Activated T-cell treated with anti-CD3 and anti-CD28 coated beads, Interleukin-2, amount 50 U/mL, for 4 hours (primary cell): ENCODE measurements around the gene ANKRD27. TPM values are rescaled to one million over a fixed set of nuclear protein-coding genes. Genes with fewer than 3 reads are reported as not detected.
"Not testable (repeated sequence)": the region's sequence is repeated elsewhere in the genome, so short reads cannot be mapped to it uniquely, and the experiment has no call there.

Experiments
- ATAC-seq, 2 donors: fragments of 200-7000 bp; cut with Tn5 transposase; one replicate each; pipeline ENCODE4 v1.10.0; 2021
- DNase-seq: peaks from one replicate; pipeline ENCODE4 v3.0.0-alpha.2; 2020
- H3K27me3 Mint-ChIP-seq: one replicate; pipeline ENCODE4 v1.8.0; 2021; ENCODE audit warnings: low read depth, mixed read lengths
- H3K36me3 Mint-ChIP-seq: one replicate; pipeline ENCODE4 v1.8.0; 2022; ENCODE audit warnings: mixed read lengths; ENCODE audit not compliant: insufficient read depth
- H3K4me1 Mint-ChIP-seq: one replicate; pipeline ENCODE4 v1.8.0; 2021; ENCODE audit warnings: low read depth, mixed read lengths
- H3K4me3 Mint-ChIP-seq: one replicate; pipeline ENCODE4 v1.8.0; 2021; ENCODE audit warnings: mild to moderate bottlenecking, moderate library complexity, mixed read lengths
- H3K9me3 Mint-ChIP-seq: one replicate; pipeline ENCODE4 v1.8.0; 2021; ENCODE audit warnings: mixed read lengths
- total RNA-seq, 3 donors: library from RNA; stranded (reverse); gene quantifications; one replicate each; pipeline ENCODE4 v1.2.1, GENCODE V29; 2021

The ANKRD27 gene
- total RNA-seq, 3 donors from 2014 or later = 24.9 to 25.1 (median 25.0) TPM

DNA sequence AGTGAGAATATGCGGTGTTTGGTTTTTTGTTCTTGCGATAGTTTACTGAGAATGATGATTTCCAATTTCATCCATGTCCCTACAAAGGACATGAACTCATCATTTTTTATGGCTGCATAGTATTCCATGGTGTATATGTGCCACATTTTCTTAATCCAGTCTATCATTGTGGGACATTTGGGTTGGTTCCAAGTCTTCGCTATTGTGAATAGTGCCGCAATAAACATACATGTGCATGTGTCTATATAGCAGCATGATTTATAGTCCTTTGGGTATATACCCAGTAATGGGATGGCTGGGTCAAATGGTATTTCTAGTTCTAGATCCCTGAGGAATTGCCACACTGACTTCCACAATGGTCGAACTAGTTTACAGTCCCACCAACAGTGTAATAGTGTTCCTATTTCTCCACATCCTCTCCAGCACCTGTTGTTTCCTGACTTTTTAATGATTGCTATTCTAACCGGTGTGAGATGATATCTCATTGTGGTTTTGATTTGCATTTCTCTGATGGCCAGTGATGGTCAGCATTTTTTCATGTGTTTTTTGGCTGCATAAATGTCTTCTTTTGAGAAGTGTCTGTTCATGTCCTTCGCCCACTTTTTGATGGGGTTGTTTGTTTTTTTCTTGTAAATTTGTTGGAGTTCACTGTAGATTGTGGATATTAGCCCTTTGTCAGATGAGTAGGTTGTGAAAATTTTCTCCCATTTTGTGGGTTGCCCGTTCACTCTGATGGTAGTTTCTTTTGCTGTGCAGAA lies 87.1 kb downstream of the ANKRD27 start:
- not testable (repeated sequence) for H3K9me3 Mint-ChIP-seq, DNase-seq, H3K27me3 Mint-ChIP-seq, ATAC-seq, H3K4me3 Mint-ChIP-seq
- Mint-ChIP-seq H3K4me1 (peaks cover 19% of the 10 kb centered on the region), H3K36me3 (peaks cover 44% of the 10 kb centered on the region)

DNA sequence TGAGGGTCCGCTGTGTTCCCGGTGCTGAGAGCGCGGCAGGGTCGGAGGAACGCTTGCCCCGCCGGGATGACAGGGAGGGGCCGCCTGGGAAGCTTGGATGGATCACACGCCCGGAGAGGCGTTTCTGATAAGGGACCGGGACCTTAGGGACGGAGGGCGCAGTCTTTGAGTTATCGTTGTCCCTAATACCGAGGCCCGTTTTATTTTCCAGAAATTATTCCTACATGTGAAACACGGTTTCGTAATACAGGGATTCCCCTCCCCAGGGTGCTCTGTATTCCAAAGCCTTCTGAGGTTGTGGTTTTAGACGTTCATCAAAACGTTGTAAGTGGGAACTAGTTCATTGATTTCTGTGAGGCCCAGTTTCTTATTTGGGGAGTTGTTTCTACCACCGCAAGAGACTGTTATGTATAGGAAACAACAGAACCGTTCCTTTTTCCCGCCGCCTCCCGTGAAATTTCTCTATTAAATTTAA lies 93.2 kb downstream of the ANKRD27 start:
- Mint-ChIP-seq H3K4me3 (peak overlapping the region; percentile 88), H3K36me3 (peaks cover 22% of the 10 kb centered on the region), H3K27me3 (no peaks in the 10 kb centered on the region), H3K4me1 (peaks cover 27% of the 10 kb centered on the region), H3K9me3 (no peaks in the 10 kb centered on the region)
- DNase-seq (no peak), ATAC-seq (peak in 1 of 2 donors; percentile 0)

DNA sequence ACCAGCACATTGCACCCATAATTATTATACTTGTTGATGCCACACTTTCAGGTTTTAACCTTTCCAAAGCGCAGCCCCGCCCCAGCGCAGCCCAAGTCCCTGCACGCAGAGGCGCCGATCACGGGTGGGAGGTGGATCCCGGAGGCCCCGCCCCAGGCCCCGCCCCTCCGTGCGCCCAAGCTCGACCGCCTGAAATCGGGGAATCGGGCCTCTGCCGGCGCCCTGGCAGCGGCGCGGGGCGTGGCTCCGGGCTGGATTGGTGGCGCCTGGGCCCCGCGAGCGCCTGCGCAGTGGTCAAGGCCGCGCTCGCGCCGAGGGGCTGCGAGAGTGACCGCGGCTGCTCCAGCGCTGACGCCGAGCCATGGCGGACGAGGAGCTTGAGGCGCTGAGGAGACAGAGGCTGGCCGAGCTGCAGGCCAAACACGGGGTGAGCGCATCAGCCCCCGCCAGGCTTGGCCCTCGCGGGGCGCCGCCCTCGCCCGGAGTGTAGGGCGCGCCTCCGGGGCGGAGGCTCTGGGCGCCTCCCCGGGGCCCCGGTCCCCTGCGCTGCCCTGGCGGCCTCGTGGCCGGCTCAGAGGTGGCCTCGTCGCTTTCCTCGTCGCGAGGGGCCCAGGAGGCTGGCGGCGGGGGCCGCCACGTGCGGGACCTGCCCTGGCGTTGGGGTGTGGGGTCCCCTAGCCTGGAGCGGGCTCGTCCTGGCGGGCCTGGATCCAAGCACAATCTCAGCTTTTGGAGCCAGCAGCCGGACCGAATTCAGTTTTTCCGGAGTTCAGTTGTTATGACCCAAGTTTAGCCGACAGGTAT lies 93.9 kb downstream of the ANKRD27 start, which contains the start of gene PDCD5:
PDCD5 (plus strand) TSS at position 290 of the 804 bp plus-strand sequence; CDS start at position 362, 72 bp downstream.
- H3K9me3 Mint-ChIP-seq = no peaks in the 10 kb centered on the region
- peak within 1 kb of the TSS; percentile 91 for H3K4me3 Mint-ChIP-seq
- DNase-seq = peak; percentile 97
- ATAC-seq = peak; percentile 92 to 95
- peaks cover 20% of the 10 kb centered on the region for H3K4me1 Mint-ChIP-seq
- peaks cover 17% of the 10 kb centered on the region for H3K36me3 Mint-ChIP-seq
- H3K27me3 Mint-ChIP-seq = no peaks in the 10 kb centered on the region

DNA sequence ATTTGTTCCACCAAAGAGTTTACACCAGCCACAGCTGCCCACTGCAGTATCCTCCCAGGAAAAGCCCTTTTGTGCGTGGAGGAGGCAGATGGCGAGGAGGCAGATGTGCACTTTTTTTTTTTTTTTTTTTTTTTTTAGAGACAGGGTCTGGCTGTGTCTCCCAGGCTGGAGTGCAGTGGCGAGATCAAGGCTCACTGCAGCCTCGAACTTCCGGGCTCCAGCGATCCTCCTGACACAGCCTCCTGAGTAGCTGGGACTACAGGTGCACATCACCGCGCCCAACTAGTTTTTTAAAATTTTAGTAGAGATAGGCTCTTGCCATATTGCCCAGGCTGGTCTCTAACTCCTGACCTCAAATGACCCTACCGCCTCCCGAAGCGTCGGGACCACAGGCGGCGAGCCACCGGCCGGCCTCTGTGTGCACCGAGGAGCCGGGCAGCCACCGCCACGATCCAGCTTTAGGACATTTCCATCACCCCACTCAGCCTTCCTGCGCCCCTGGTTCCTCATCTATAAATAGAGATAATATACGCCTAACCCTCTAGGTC lies 94.6 kb downstream of the ANKRD27 start:
- peaks cover 18% of the 10 kb centered on the region for H3K4me1 Mint-ChIP-seq
- H3K36me3 Mint-ChIP-seq = peaks cover 12% of the 10 kb centered on the region
- H3K9me3 Mint-ChIP-seq = no peaks in the 10 kb centered on the region
- DNase-seq (no peak), ATAC-seq (peak in 1 of 2 donors; percentile 5)
- H3K27me3 Mint-ChIP-seq = peaks cover 3% of the 10 kb centered on the region
- H3K4me3 Mint-ChIP-seq = peak overlapping the region; percentile 91

DNA sequence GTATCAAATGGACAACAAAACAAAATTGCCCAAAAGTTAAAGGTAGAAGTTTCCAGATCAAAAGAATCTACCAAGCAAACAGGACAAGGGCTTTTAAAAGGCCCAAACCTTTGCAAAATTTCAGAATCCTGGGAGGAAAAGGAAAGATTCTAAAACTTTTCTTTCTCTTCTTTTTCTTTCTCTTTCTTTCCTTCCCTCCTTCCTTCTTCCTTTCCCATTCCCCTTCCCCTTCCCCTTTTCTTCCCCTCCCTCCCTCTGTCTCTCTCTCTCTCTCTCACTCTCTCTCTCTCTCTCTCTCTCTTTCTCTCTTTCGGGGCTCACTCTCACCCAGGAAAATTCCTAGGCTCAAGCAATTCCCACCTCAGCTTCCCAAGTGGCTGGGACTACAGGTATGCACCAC lies 98.2 kb downstream of the ANKRD27 start:
- Mint-ChIP-seq H3K4me1 (peaks cover 8% of the 10 kb centered on the region), H3K36me3 (no peaks in the 10 kb centered on the region), H3K4me3 (no peak overlapping the region), H3K9me3 (no peaks in the 10 kb centered on the region), H3K27me3 (peaks cover 12% of the 10 kb centered on the region)
- DNase-seq (no peak), ATAC-seq (no peak)

DNA sequence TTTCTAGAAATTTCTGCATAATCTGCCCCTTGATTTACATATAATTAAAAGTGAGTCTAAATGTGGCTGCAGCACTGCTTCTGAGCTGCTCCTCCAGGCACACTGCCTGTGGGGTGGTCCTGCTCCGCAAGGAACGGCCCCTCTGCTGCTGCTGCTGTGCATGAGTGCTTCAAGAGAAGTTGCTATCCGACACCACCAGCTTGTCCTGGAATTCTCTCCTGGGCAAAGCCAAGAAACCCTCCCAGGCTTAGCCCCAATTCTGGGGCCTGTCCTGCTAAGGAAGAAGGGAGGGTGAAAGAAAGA lies 101.5 kb downstream of the ANKRD27 start:
- ATAC-seq (no peak), DNase-seq (no peak)
- H3K27me3 Mint-ChIP-seq = peaks cover 27% of the 10 kb centered on the region
- H3K36me3 Mint-ChIP-seq = no peaks in the 10 kb centered on the region
- H3K4me1 Mint-ChIP-seq = peaks cover 7% of the 10 kb centered on the region
- no peak overlapping the region for H3K4me3 Mint-ChIP-seq
- no peaks in the 10 kb centered on the region for H3K9me3 Mint-ChIP-seq

DNA sequence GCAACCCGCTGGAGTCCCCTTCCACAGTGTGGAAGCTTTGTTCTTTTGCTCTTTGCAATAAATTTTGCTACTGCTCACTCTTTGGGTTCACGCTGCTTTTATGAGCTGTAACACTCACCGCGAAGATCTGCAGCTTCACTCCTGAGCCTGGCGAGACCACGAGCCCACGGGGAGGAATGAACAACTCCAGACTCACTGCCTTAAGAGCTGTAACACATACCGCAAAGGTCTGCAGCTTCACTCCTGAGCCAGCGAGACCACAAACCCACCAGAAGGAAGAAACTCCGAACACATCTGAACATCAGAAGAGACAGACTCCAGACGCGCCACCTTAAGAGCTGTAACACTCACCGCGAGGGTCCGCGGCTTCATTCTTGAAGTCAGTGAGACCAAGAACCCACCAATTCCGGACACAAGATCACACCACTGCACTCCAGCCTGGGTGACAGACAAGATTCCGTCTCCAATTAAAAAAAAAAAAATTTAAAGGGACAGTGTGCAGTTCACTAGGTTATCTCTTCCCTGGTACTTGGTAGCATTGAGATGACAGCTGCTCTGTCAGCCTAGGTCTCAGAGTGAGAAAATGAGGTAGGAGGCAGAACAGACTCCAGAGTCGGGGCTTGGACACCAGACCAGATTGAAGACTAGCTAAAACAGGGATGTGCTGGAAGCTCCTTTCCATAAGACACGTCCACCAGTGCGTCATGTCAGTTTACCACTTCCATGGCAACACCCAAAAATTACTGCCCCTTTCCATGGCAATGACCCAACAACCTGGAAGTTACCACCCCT lies 102.1 kb downstream of the ANKRD27 start:
- Mint-ChIP-seq H3K27me3 (peaks cover 29% of the 10 kb centered on the region), H3K4me3 (peak overlapping the region; percentile 71)
- ATAC-seq = peak; percentile 34 to 63
- not testable (repeated sequence) for DNase-seq, H3K9me3 Mint-ChIP-seq, H3K4me1 Mint-ChIP-seq, H3K36me3 Mint-ChIP-seq

DNA sequence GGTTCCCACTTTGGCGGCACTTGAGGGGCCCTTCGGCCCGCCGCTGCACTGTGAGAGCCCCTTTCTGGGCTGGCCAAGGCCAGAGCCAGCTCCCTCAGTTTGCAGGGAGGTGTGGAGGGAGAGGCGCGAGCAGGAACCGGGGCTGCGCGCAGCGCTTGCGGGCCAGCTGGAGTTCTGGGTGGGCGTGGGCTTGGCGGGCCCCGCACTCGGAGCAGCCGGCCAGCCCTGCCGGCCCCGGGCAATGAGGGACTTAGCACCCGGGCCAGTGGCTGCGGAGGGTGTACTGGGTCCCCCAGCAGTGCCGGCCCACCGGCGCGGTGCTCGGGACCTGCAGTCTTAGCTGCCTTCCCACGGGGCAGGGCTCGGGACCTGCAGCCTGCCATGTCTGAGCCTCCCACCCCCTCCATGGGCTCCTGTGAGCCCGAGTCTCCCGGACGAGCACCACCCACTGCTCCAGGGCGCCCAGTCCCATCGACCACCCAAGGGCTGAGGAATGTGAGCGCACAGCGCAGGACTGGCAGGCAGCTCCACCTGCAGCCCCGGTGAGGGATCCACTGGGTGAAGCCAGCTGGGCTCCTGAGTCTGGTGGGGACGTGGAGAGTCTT lies 103.4 kb downstream of the ANKRD27 start:
- not testable (repeated sequence) for H3K9me3 Mint-ChIP-seq, ATAC-seq, H3K36me3 Mint-ChIP-seq, H3K4me3 Mint-ChIP-seq, H3K4me1 Mint-ChIP-seq, DNase-seq
- H3K27me3 Mint-ChIP-seq = peaks cover 31% of the 10 kb centered on the region

DNA sequence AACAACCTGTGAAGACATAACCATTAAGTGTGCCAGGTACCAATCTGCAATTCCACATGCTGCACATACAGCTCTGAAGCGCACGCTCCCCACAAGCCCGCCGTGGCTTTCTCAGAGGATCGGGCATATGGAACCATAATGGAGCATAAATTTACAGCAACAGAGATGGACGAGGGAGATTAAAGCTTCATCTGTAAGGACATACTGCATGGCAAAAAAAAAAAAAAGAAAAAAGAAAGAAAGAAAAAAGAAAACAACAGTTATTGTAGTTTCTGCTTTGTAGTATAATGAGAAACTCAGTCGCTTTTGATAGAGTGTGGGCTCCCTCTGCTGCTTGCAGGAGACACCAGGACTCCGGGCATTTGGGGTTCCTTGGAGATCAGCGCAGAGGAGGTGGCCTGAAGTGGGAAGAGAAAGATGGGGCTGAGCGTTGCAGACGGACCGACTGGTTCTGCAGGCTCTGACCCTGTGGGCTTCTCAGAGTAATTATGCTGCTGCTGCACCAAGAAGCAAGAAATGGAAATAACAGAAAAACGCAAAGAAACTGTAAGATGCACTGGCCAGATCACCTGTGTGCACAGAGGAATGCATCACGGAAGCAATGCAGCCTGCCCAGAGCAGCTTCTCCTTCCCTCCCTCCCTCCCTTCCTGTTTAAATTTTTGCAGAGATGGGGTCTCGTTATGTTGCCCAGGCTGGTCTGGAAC lies 104.7 kb downstream of the ANKRD27 start:
- Mint-ChIP-seq H3K27me3 (peaks cover 28% of the 10 kb centered on the region), H3K4me3 (no peak overlapping the region), H3K4me1 (peaks cover 7% of the 10 kb centered on the region), H3K9me3 (no peaks in the 10 kb centered on the region), H3K36me3 (no peaks in the 10 kb centered on the region)
- ATAC-seq (peak; percentile 51 to 75), DNase-seq (peak; percentile 40)

DNA sequence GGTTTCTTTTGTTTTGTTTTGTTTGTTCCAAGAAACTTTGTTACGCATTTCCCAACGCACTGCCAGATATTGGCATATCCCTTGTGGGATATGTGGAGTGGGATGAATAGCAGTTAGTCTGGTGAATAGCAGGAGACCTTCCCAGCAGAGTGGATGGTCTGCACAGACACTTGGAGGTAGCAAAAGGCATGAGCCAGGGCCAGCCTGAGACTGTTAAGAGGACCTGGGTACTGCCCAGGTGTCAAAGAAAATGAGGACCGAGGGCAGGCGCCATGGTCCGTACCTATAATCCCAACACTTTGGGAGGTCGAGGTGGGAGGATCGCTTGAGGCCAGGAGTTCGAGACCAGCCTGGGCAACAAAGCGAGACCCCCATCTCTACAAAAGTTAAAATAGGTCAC lies 107.5 kb downstream of the ANKRD27 start:
- Mint-ChIP-seq H3K27me3 (peaks cover 22% of the 10 kb centered on the region), H3K4me3 (no peak overlapping the region), H3K4me1 (peaks cover 3% of the 10 kb centered on the region), H3K36me3 (no peaks in the 10 kb centered on the region), H3K9me3 (no peaks in the 10 kb centered on the region)
- ATAC-seq = no peak
- no peak for DNase-seq

DNA sequence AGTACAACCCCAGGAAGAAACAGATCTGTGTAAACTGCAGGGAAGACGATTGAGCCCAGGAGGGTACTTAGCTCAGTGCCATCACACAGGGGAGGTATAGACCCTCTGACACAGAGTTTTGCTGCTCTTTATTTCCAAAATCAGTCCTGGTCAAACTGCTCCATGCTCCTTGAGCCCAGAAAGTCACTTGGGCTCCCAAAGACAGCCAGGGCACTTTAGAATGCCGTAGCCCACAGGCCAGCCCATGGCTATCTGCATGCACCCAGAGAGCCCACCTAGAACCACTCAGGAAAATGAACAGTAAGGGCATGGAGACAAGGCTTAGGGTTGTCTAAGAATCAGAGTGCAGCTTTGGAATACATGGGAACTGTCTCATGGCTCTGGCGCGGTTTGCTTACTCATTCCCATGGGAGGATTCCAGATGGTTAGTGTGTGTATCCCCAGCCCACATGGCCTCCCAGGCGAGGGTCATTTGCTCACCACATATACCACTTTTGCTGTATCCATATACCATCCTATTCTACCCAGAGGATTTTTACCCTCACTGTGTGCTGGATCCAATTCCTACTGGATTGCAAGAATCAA lies 108.6 kb downstream of the ANKRD27 start:
- H3K4me3 Mint-ChIP-seq = no peak overlapping the region
- H3K9me3 Mint-ChIP-seq = no peaks in the 10 kb centered on the region
- H3K27me3 Mint-ChIP-seq = peaks cover 20% of the 10 kb centered on the region
- no peak for ATAC-seq
- H3K36me3 Mint-ChIP-seq = no peaks in the 10 kb centered on the region
- no peak for DNase-seq
- peaks cover 2% of the 10 kb centered on the region for H3K4me1 Mint-ChIP-seq

DNA sequence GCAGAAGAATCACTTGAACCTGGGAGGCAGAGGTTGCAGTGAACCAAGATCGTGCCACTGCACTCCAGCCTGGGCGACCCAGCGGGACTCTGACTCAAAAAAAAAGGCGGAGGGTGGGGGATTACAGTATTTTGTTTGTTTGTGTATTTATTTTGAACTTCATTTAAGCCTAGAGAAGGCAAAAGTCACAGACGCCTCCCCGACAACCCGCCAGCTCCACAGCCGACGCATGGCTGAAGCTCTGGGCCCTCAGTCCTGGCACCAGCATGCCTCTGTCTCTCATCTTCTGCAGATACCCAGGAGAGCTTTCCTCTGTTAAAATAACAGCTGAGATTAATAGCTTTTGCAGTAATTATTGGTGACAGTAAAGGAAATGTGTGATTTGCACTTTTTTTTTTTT lies 111.2 kb downstream of the ANKRD27 start:
- H3K36me3 Mint-ChIP-seq = no peaks in the 10 kb centered on the region
- no peak for ATAC-seq
- H3K4me1 Mint-ChIP-seq = no peaks in the 10 kb centered on the region

More for the DNA sequence above, 111.2 kb downstream of the ANKRD27 start:
- Mint-ChIP-seq H3K27me3 (peaks cover 7% of the 10 kb centered on the region), H3K4me3 (no peak overlapping the region), H3K9me3 (no peaks in the 10 kb centered on the region)
- DNase-seq = no peak
